ENCODE results near the gene DPPA3. TPM values are rescaled to one million over a fixed set of nuclear protein-coding genes. Genes with fewer than 3 reads are reported as not detected.

The DPPA3 gene
- total RNA-seq, 4 donors from 2014 or later = not detected

Other genes starting within 250 kb of the DPPA3 start
- gene CD163, start 207.7 kb upstream of the DPPA3 start, total RNA-seq = 100 to 1,000 TPM in 2 of 4 donors, 10 to 100 TPM in 2; 25.6 to 179 (median 94.4) TPM
- not detected for gene APOBEC1, start 45.5 kb upstream of the DPPA3 start, total RNA-seq
- gene GDF3, start 15.7 kb upstream of the DPPA3 start, total RNA-seq = under 1 TPM in 2 of 4 donors, not detected in 2; 0.45 to 0.63 TPM
- not detected for gene CLEC4C, start 35.9 kb downstream of the DPPA3 start, total RNA-seq
- gene NANOGNB, start 53.8 kb downstream of the DPPA3 start, total RNA-seq = not detected
- gene NANOG, start 78.0 kb downstream of the DPPA3 start, total RNA-seq = 1 to 10 TPM in 1 of 4 donors, under 1 TPM in 3; under 0.01 to 1.6 (median 0.42) TPM
- gene SLC2A14, start 161.5 kb downstream of the DPPA3 start, total RNA-seq = under 1 TPM in 1 of 4 donors, not detected in 3; 0.40 TPM
- gene SLC2A3, start 224.8 kb downstream of the DPPA3 start, total RNA-seq = 10 to 100 TPM in 2 of 4 donors, 1 to 10 TPM in 2; 9.2 to 81.0 (median 40.1) TPM

Measured in thyroid gland (tissue), 4 donors.